GM21390 (cell line): ENCODE measurements around the gene KRTAP1-3.
"Not testable (repeated sequence)": the region's sequence is repeated elsewhere in the genome, so short reads cannot be mapped to it uniquely, and the experiment has no call there.

Source experiments
- ATAC-seq: cut with Tn5 transposase; IDR thresholded peaks from one replicate; pipeline ENCODE4 v1.9.1; 2021; ENCODE audit not compliant: unreplicated experiment

Gene KRTAP1-3

DNA sequence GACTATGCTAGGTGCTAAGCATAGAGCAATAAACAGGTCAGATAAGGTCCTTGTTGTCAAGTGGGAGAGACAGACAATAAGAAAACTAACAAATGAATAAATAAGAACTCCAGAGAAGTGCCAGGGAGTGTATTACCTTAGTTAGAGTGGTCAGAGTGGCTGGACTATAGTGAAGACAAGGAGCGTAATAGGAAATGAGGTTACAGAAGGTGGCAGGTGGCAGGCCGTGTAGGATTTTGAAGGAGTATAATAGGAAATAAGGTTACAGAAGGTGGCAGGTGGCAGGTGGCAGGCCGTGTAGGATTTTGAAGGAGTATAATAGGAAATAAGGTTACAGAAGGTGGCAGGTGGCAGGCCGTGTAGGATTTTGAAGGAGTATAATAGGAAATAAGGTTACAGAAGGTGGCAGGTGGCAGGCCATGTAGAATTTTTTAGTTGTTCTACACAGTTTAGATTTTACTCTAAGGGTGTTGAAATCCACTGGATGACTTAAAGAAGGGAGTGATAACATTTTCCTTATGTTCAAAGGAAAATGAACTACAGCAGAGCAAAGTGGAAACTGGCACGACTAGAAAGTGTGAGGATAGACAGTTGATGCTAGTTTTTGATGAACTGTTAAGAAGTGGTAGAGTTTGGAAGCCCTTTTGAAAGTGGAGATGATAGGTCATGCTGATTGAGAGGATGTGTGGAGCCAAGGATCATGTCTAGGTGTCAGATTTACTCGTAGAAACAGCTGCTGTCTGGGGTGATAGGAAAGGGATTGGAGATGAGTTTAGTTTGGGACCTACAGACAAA lies 22.2 kb downstream of the KRTAP1-3 start:
- ATAC-seq: no peak

GRCh38 chr17:41010441-41010840 lies 24.2 kb downstream of the KRTAP1-3 start:
- ATAC-seq: no peak

DNA sequence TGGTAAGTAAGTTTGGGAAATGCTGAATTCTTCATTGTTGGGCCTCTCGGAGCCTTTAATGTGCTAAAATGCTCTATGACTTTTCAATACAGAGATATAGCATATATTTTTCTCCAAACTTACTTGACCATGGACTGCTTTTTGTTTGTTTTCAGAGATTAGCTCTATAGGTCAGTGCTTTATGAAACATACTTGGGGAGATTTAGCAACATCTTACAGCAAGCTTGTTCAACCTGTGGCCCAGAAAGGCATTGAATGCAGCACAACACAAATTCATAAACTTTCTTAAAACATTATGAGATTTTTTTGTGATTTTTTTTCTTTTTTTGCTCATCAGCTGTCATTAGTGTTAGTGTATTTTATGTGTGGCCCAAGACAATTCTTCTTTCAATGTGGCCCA lies 24.7 kb downstream of the KRTAP1-3 start:
- no peak for ATAC-seq

DNA sequence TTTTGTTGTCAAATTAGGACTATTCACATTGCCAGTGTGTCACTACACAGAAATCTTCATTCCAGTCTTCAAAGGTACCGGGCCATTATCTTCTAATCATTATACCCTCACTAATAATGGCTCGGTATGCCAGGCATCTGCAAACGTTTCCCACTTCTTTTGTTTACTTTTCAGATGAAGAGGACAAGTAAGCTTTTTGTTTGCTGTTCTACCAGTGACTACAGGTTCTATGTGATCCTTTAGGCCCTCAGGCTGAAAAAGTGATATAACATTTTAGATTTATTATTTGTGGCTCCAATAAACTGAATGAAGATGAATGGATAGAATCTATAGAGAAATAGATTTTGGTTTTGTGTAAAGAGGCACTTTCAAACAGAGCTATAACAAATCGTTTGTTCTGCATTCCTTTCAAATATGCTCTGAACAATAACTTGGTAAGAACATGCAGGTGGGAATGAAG lies 25.3 kb downstream of the KRTAP1-3 start:
- ATAC-seq: no peak

GRCh38 chr17:41008811-41009210 lies 25.9 kb downstream of the KRTAP1-3 start, which contains the start of gene KRTAP3-1:
KRTAP3-1 (minus strand) TSS chr17:41009128; CDS start chr17:41009074, 54 bp downstream.
- no peak for ATAC-seq

GRCh38 chr17:41004397-41004796 lies 30.3 kb downstream of the KRTAP1-3 start:
- ATAC-seq: no peak

DNA sequence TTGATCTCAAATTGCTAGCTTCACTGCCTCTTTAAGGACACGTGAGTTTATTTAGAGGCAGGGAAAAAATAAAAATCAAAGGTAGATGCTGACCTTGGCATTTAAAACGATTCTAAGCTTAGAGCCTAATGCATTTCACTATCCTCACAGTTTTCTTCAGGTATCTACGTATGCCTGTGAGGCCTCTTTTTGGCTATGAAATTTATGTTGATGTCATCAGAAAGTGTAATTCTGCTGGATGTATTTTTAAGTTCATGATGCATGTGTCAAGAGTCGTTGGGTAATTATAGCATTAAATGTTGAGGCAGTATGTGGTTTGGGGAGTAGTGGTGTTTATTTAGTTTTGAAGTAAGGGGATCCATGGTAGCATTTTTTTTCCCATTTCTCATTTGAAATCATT lies 30.7 kb downstream of the KRTAP1-3 start:
- ATAC-seq: no peak

DNA sequence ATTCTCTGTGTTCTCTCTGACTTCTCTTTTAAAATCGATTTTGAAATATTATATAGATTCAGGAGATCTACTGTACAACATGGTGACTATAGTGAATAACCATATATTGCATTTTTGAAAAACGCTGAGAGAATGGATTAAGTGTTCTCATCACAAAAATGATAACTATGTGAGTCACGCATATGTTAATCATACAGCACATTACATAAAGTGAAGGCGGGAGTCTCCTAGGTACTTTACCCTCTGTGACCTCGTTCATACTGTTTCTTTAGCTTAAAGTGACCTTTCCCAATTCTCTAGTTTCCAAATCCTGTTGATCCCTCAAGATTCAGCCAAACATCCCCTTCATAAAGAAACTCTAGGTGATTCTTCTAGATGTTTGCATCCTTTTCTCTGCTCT lies 31.9 kb downstream of the KRTAP1-3 start:
- ATAC-seq: no peak

- no peak for ATAC-seq
These were observed 32.9 kb downstream of the KRTAP1-3 start for GRCh38 chr17:41001795-41002194.

DNA sequence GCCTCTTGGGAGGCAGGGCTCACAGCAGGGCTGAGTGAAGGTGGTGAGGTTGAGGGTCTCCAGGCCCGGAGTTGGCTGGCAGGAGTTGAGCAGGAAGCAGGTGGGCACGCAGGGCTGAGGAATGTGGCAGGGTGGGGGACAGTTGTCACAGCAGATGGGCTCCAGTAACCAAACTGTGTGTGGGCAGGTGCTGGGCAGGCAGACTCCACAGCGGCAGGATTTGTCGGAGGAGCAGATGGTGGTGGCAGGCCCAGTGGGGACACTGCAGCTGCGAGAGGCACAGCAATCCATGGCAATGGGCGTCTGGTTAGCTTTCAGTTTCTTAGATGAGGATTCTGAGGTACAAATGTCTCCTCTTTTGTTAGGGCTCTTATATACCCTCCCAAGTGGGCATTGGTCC lies 35.1 kb downstream of the KRTAP1-3 start, which contains the start of gene KRTAP3-2:
TSS of gene KRTAP3-2 (minus strand) at position 344 of the 400 bp plus-strand sequence. CDS start at position 291, 53 bp downstream.
- not testable (repeated sequence) for ATAC-seq

DNA sequence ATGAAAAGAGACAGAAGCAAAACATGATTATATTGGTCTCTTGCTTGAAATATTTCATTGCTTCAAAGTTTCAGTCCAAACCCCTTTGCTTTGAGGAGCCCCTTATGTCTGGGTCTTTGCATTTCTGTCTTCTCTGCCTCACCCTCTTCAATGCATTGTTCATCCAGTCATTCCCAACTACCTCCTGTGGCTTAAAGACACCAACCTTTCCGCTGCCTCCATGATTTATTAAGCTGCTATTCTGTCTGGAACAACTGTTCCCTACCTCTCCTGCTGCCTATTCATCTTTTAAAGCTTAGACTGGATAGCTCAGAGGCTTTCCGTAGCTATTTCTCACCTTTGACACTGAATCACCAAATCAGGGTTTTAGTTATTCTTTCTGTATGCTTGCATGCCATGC lies 37.3 kb downstream of the KRTAP1-3 start:
- ATAC-seq: no peak

GRCh38 chr17:40996829-40997228 lies 37.8 kb downstream of the KRTAP1-3 start:
- ATAC-seq: no peak

- no peak for ATAC-seq
These were observed 39.6 kb downstream of the KRTAP1-3 start for GRCh38 chr17:40995116-40995515.

GRCh38 chr17:40993839-40994238 lies 40.8 kb downstream of the KRTAP1-3 start, which contains the start of gene KRTAP3-3:
KRTAP3-3 (minus strand) TSS chr17:40994164; CDS start chr17:40994097, 67 bp downstream.
- ATAC-seq: no peak

- ATAC-seq: no peak
These were observed 41.6 kb downstream of the KRTAP1-3 start for GRCh38 chr17:40993084-40993483.

- no peak for ATAC-seq
These were observed 42.0 kb downstream of the KRTAP1-3 start for GRCh38 chr17:40992666-40993065.

DNA sequence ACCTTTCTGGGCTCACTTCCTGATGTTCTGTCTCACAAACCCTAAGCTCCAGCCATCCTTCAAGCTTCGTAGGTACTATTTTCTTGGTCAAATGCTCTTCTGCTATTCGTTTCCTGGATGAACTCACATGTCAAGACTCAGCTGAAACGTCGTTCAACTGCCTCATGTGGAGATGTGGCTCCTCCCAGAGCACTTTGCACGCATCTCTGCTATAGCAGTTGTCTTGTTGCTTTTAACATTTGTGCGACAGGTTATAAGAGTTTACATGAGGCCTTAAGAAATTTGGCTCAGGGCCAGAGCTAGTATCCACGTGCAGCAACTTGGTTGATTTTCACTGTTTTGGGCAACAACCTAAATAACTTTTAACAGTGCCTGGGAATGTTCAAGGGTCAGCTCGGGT lies 47.8 kb downstream of the KRTAP1-3 start:
- no peak for ATAC-seq

DNA sequence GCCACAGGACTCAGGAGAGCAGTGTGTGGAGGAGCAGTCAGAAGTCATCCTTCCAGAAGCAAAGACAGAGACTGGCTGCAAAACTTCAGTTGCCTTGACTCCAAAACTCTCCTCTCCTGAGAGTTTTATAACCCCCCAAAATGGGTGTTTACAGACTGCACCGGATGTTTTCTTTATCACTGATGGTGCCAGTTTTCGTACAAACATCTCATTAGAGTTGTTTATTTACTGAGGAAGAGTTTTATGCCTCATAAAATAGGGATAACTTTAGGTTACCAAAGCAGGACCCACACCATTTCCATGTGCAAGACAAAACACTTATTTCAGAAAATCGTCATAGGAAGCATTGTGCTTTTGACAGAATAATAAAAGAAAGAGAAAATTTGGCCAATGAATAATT lies 50.4 kb downstream of the KRTAP1-3 start, which contains the start of gene KRT40:
TSS of gene KRT40 (minus strand) at position 101 of the 400 bp plus-strand sequence. CDS start at position 48, 53 bp downstream.
- no peak for ATAC-seq
